ENCODE measurements around the gene TRAF1.

TRAF1 gene

DNA sequence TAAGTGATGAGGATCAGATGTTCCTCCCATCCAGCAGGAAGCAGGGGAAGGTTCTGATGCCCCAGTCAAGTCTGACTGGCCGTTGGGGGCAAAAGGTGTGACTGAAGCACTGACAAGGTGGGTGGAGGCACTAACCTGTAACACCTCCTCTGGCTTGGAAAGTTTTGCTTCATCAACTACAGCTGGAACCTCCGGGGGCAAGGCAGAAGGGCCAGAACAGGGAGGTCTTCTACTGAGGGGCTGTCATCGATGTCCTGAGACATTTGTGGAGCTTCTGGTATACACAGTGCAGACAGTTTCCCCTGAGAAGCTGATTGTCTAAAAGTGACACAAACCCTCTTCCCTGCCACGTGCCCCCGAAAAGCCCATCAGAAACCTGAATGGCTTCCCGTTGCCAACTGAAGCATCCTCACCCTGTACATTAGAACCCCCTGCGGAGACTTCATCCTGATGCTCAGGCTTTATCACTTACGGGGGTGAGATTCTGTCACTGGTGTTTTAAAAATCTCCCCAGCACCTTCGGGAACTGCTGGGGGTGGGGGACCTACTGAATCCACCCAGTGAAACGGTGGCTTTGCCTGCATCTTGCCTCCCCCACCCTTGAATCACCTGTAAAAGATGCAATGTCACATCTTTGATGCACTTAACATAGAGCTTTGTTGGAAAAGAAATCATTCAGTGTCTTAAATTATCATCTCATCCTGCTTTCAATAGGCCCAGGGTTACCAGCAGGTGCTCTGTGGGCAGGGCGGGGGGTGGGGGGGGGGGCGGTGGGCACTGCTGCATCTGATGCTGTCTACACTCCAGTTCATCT, 24.6 kb downstream of the TRAF1 start:
- no peaks in the 10 kb centered on the region for H3K27me3 ChIP-seq (replicated peaks in 2 of 5; ENCODE audit: control insufficient read depth in 4 of 5, insufficient read depth in 5 of 5, low read length in 4 of 5)
- H3K4me1 ChIP-seq (ENCODE audit: control extremely low read depth in 1 of 4, control insufficient read depth in 4 of 4, insufficient read depth in 4 of 4, low read length in 3 of 4): peaks cover 0 to 34% (median 19%) of the 10 kb centered on the region in 4 experiments
- 97% methylated on average over 10 of the region's 12 CpGs for WGBS (ENCODE audit: insufficient coverage)

DNA sequence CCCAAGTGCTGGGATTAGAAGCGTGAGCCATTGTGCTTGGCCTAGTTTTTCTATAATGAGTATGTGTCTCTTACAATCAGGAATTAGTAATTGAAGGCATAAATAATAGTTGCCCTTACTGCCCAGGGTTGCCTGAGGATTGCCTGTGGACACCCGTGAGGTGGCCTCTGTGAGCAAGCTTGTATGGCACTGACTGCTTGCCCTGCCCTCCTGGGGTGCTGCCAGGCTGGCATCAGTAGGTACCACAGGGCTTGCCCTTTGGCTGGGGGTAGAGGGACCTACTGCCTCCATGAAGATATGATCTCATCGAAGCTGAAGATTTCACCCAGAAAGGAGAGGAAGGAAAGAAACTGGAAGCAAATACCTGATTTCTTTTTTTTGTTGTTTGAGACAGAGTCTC, 25.8 kb downstream of the TRAF1 start:
- WGBS (ENCODE audit: insufficient coverage): 78% methylated on average over 2 of the region's 3 CpGs
- H3K9me3 ChIP-seq (ENCODE audit: control extremely low read depth in 1 of 5, control insufficient read depth in 4 of 5, insufficient read depth in 2 of 5, low read depth in 1 of 5, low read length in 4 of 5): no peaks in the 10 kb centered on the region
- no peak for DNase-seq
- ChIA-PET CTCF (interaction anchor here (1.1 kb wide), 1 partner anchor 26 kb away, joined by 3 read pairs; the partner anchor contains the start of gene TRAF1), POLR2A (interaction anchor here (0.6 kb wide), 1 partner anchor 25 kb away, joined by 4 read pairs; no protein-coding TSS in a partner anchor)
- peaks cover 0 to 34% (median 23%) of the 10 kb centered on the region in 4 experiments for H3K4me1 ChIP-seq (ENCODE audit: control extremely low read depth in 1 of 4, control insufficient read depth in 4 of 4, insufficient read depth in 4 of 4, low read length in 3 of 4)
- H3K4me3 ChIP-seq (ENCODE audit: control insufficient read depth in 1 of 7, extremely low read depth in 1 of 7, insufficient read depth in 4 of 7, low read depth in 2 of 7, low read length in 6 of 7): no peak overlapping the region
- no peaks in the 10 kb centered on the region for H3K27me3 ChIP-seq (replicated peaks in 2 of 5; ENCODE audit: control insufficient read depth in 4 of 5, insufficient read depth in 5 of 5, low read length in 4 of 5)
- H3K36me3 ChIP-seq (ENCODE audit: control insufficient read depth in 4 of 4, insufficient read depth in 4 of 4, low read length in 3 of 4): no peaks in the 10 kb centered on the region
- no peak overlapping the region for H3K27ac ChIP-seq (ENCODE audit: insufficient read depth in 1 of 2, low read depth in 1 of 2, low read length in 2 of 2, poor library complexity in 1 of 2, severe bottlenecking in 2 of 2)

More for the DNA sequence above, 24.6 kb downstream of the TRAF1 start:
- ChIA-PET POLR2A (no interaction called here), CTCF (interaction anchor here (0.7 to 2.8 kb wide), 4 partner anchors 8 to 35 kb away, joined by 3 to 7 read pairs (median 3); no protein-coding TSS in a partner anchor)
- Histone ChIP-seq H3K36me3 (ENCODE audit: control insufficient read depth in 4 of 4, insufficient read depth in 4 of 4, low read length in 3 of 4) (no peaks in the 10 kb centered on the region), H3K9me3 (ENCODE audit: control extremely low read depth in 1 of 5, control insufficient read depth in 4 of 5, insufficient read depth in 2 of 5, low read depth in 1 of 5, low read length in 4 of 5) (no peaks in the 10 kb centered on the region), H3K27ac (ENCODE audit: insufficient read depth in 1 of 2, low read depth in 1 of 2, low read length in 2 of 2, poor library complexity in 1 of 2, severe bottlenecking in 2 of 2) (no peak overlapping the region), H3K4me3 (ENCODE audit: control insufficient read depth in 1 of 7, extremely low read depth in 1 of 7, insufficient read depth in 4 of 7, low read depth in 2 of 7, low read length in 6 of 7) (no peak overlapping the region)
- DNase-seq: no peak

DNA sequence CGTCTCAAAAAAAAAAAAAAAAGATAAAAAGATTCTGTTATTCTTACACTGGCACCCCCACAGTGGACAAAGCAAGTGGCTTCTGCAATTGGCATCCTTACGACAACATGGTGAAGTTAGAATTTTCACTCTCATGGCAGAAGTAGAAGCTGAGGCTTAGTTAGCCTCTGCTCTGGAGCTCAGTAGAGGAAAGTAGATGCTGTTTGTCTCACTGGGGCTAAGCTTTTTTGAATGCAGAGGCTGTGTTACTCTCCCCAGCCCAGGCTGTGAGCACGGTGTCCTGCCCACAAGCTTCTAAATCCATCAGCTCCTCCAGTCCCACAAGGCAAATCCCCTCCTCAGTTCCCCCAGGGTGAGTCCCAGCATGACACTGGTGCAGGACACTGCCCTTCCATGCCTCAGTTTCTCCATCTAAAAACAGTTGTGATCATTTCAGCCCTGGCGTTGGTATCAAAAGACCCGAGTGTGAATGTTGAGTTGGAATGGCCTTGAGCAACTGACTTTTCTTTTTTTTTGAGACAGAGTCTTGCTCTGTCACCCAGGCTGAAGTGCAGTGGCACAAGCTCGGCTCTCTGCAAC, 27.0 kb downstream of the TRAF1 start:
- H3K27me3 ChIP-seq (replicated peaks in 2 of 5; ENCODE audit: control insufficient read depth in 4 of 5, insufficient read depth in 5 of 5, low read length in 4 of 5): no peaks in the 10 kb centered on the region
- peaks cover 0 to 28% (median 23%) of the 10 kb centered on the region in 4 experiments for H3K4me1 ChIP-seq (ENCODE audit: control extremely low read depth in 1 of 4, control insufficient read depth in 4 of 4, insufficient read depth in 4 of 4, low read length in 3 of 4)
- H3K4me3 ChIP-seq (ENCODE audit: control insufficient read depth in 1 of 7, extremely low read depth in 1 of 7, insufficient read depth in 4 of 7, low read depth in 2 of 7, low read length in 6 of 7): no peak overlapping the region
- 93% methylated on average over 4 of the region's 6 CpGs for WGBS (ENCODE audit: insufficient coverage)
- H3K9me3 ChIP-seq (ENCODE audit: control extremely low read depth in 1 of 5, control insufficient read depth in 4 of 5, insufficient read depth in 2 of 5, low read depth in 1 of 5, low read length in 4 of 5): no peaks in the 10 kb centered on the region
- H3K36me3 ChIP-seq (ENCODE audit: control insufficient read depth in 4 of 4, insufficient read depth in 4 of 4, low read length in 3 of 4): no peaks in the 10 kb centered on the region
- H3K27ac ChIP-seq (ENCODE audit: insufficient read depth in 1 of 2, low read depth in 1 of 2, low read length in 2 of 2, poor library complexity in 1 of 2, severe bottlenecking in 2 of 2): no peak overlapping the region
- no peak for DNase-seq
- POLR2A ChIA-PET: no interaction called here
- CTCF ChIA-PET: interaction anchor here (0.6 to 3.2 kb wide), 5 partner anchors 9 to 32 kb away, joined by 3 to 7 read pairs (median 4); partner anchors contain the start of gene PHF19

DNA sequence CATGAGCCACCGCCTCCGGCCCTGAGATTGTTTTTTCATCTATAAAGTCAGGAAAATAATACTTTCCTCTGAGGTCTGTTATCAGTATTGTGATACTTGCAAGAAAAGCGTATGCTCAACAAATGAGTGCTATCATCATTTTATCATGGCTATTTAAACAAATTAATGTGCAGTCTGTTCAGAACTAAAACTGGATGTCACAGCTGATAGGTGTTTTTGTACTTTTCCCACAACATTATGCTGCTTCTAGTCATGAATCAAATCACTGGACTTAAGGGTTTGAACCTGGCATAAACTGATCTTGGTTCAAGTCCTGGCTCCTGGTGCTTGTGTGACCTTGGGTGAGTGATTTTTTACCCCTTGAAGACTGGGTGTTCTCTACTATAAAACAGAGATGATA, 28.2 kb downstream of the TRAF1 start:
- ChIA-PET CTCF (interaction anchor here (1.5 to 3.2 kb wide), 3 partner anchors 18 to 25 kb away, joined by 3 to 9 read pairs (median 7); partner anchors contain the start of gene PHF19), POLR2A (no interaction called here)
- H3K4me1 ChIP-seq (ENCODE audit: control extremely low read depth in 1 of 4, control insufficient read depth in 4 of 4, insufficient read depth in 4 of 4, low read length in 3 of 4): peaks cover 0 to 26% (median 23%) of the 10 kb centered on the region in 4 experiments
- H3K27me3 ChIP-seq (replicated peaks in 2 of 5; ENCODE audit: control insufficient read depth in 4 of 5, insufficient read depth in 5 of 5, low read length in 4 of 5): no peaks in the 10 kb centered on the region
- DNase-seq: no peak
- H3K4me3 ChIP-seq (ENCODE audit: control insufficient read depth in 1 of 7, extremely low read depth in 1 of 7, insufficient read depth in 4 of 7, low read depth in 2 of 7, low read length in 6 of 7): no peak overlapping the region
- no peaks in the 10 kb centered on the region for H3K36me3 ChIP-seq (ENCODE audit: control insufficient read depth in 4 of 4, insufficient read depth in 4 of 4, low read length in 3 of 4)
- H3K27ac ChIP-seq (ENCODE audit: insufficient read depth in 1 of 2, low read depth in 1 of 2, low read length in 2 of 2, poor library complexity in 1 of 2, severe bottlenecking in 2 of 2): no peak overlapping the region
- no peaks in the 10 kb centered on the region for H3K9me3 ChIP-seq (ENCODE audit: control extremely low read depth in 1 of 5, control insufficient read depth in 4 of 5, insufficient read depth in 2 of 5, low read depth in 1 of 5, low read length in 4 of 5)
- WGBS (ENCODE audit: insufficient coverage): no CpG with 5 or more reads among the region's 3 CpGs

DNA sequence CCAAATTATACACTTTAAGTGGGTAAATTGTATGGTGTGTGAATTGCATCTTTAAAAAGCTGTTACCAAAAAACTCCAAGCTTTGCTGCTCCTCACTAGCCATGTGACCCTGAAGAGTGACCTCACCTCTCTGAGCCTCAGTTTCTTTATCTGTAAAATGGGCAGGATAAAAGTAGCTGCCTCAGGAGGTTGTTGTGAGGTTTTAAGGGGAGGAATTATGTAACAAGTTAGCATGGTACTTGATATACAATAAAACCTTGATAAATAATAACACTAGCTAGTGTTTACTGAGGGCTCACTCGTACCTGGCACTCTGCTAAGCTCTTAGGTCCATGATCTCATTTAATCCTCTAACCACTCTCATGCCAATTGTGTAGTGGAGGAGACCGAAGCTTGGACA, 30.6 kb downstream of the TRAF1 start:
- H3K4me1 ChIP-seq (ENCODE audit: control extremely low read depth in 1 of 4, control insufficient read depth in 4 of 4, insufficient read depth in 4 of 4, low read length in 3 of 4): peaks cover 6 to 50% (median 43%) of the 10 kb centered on the region in 4 experiments
- H3K27ac ChIP-seq (ENCODE audit: insufficient read depth in 1 of 2, low read depth in 1 of 2, low read length in 2 of 2, poor library complexity in 1 of 2, severe bottlenecking in 2 of 2): no peak overlapping the region
- no peak overlapping the region for H3K4me3 ChIP-seq (ENCODE audit: control insufficient read depth in 1 of 7, extremely low read depth in 1 of 7, insufficient read depth in 4 of 7, low read depth in 2 of 7, low read length in 6 of 7)
- no peaks in the 10 kb centered on the region for H3K27me3 ChIP-seq (replicated peaks in 2 of 5; ENCODE audit: control insufficient read depth in 4 of 5, insufficient read depth in 5 of 5, low read length in 4 of 5)
- no CpG with 5 or more reads among the region's 2 CpGs for WGBS (ENCODE audit: insufficient coverage)
- POLR2A ChIA-PET: no interaction called here
- CTCF ChIA-PET: interaction anchor here (0.7 to 2.2 kb wide), 10 partner anchors 9 to 41 kb away, joined by 3 to 11 read pairs (median 4); no protein-coding TSS in a partner anchor
- H3K9me3 ChIP-seq (ENCODE audit: control extremely low read depth in 1 of 5, control insufficient read depth in 4 of 5, insufficient read depth in 2 of 5, low read depth in 1 of 5, low read length in 4 of 5): no peaks in the 10 kb centered on the region
- DNase-seq: no peak
- H3K36me3 ChIP-seq (ENCODE audit: control insufficient read depth in 4 of 4, insufficient read depth in 4 of 4, low read length in 3 of 4): no peaks in the 10 kb centered on the region

DNA sequence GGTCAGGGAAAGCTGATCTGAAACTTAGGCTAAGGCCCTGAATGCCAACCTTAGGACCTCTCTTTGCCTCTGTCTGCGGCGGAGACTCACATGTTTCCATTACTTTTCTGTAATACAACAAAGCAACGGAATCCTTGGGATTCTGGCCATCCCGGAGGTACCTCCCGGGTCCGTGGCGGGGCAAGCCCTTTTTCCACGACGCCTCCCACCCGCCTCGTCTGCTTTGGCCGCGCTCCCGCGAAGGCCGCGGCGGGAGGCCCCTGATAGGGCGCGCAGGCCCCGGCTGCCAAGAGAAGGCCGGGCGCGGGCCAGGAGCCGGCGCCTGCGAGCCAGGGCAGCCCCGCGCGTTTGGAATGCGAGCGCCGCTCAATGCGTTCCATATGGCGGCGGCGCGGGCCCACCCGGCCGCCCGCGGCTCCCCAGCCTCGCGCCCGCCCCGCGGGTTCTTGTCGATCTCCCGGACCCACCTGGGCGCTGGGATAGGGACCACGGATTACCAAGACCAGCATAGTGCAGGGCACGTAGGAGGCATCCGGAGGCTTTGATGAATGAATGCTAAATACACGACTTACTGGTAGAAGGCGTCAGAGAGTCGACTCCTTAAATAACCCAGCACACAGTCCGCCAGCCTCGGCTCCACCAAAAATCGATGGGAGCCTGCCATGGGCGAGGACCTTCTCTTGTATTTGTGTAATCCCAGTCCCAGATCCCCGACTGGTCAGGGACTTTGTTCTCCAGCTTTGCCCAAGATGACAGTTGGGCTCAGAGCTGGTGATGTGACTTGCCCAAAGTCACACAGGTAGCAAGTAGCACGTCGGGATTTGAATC, 32.1 kb downstream of the TRAF1 start:
- ChIA-PET CTCF (interaction anchor here (0.9 to 2.2 kb wide), 6 partner anchors 11 to 167 kb away, joined by 3 to 6 read pairs (median 4); no protein-coding TSS in a partner anchor), POLR2A (interaction anchor here (0.6 to 2.8 kb wide), 2 partner anchors 11 to 23 kb away, joined by 3 to 8 read pairs; no protein-coding TSS in a partner anchor)
- WGBS (ENCODE audit: insufficient coverage): 89% methylated on average over 45 of the region's 63 CpGs
- peaks cover 13 to 63% (median 54%) of the 10 kb centered on the region in 4 experiments for H3K4me1 ChIP-seq (ENCODE audit: control extremely low read depth in 1 of 4, control insufficient read depth in 4 of 4, insufficient read depth in 4 of 4, low read length in 3 of 4)
- no peaks in the 10 kb centered on the region for H3K27me3 ChIP-seq (replicated peaks in 2 of 5; ENCODE audit: control insufficient read depth in 4 of 5, insufficient read depth in 5 of 5, low read length in 4 of 5)
- H3K9me3 ChIP-seq (ENCODE audit: control extremely low read depth in 1 of 5, control insufficient read depth in 4 of 5, insufficient read depth in 2 of 5, low read depth in 1 of 5, low read length in 4 of 5): no peaks in the 10 kb centered on the region
- H3K27ac ChIP-seq (ENCODE audit: insufficient read depth in 1 of 2, low read depth in 1 of 2, low read length in 2 of 2, poor library complexity in 1 of 2, severe bottlenecking in 2 of 2): no peak overlapping the region
- H3K36me3 ChIP-seq (ENCODE audit: control insufficient read depth in 4 of 4, insufficient read depth in 4 of 4, low read length in 3 of 4): no peaks in the 10 kb centered on the region
- H3K4me3 ChIP-seq (ENCODE audit: control insufficient read depth in 1 of 7, extremely low read depth in 1 of 7, insufficient read depth in 4 of 7, low read depth in 2 of 7, low read length in 6 of 7): no peak overlapping the region
- DNase-seq: no peak
